Measurements from ENCODE around the gene TOMM20. TPM values are rescaled to one million over a fixed set of nuclear protein-coding genes. Genes with fewer than 3 reads are reported as not detected.

TOMM20 gene
- total RNA-seq, 1 experiment from 2014 or later: 197 TPM

GRCh38 chr1:235102259-235102582, 26.4 kb downstream of the TOMM20 start:
- H3K23ac ChIP-seq (ENCODE audit: insufficient read length, low read depth, low read length): no peak overlapping the region
- no peak overlapping the region for H4K8ac ChIP-seq (replicated peaks; ENCODE audit: insufficient read length, low read depth, low read length)
- H3K4me1 Mint-ChIP-seq: peaks cover 23 to 26% of the 10 kb centered on the region in 2 experiments
- H2BK5ac ChIP-seq (ENCODE audit: insufficient read length, low read length): no peak overlapping the region
- no peak overlapping the region for H2AFZ ChIP-seq (ENCODE audit: low read length)
- H2AK5ac ChIP-seq (ENCODE audit: insufficient read length, low read length): no peak overlapping the region
- no peak overlapping the region for H3K4me3 Mint-ChIP-seq
- no peak overlapping the region for H2BK120ac ChIP-seq (ENCODE audit: low read depth, low read length, poor library complexity, severe bottlenecking)
- no peaks in the 10 kb centered on the region for H3K27me3 ChIP-seq (ENCODE audit: insufficient read depth, low read length)
- H4K20me1 ChIP-seq (ENCODE audit: control insufficient read depth, insufficient read depth, insufficient read length): no peaks in the 10 kb centered on the region
- H3K4ac ChIP-seq (ENCODE audit: low read depth, low read length): no peak overlapping the region
- H3K27ac ChIP-seq (ENCODE audit: insufficient read length, low read depth, low read length): no peak overlapping the region
- no peak overlapping the region for H3K4me2 ChIP-seq (ENCODE audit: insufficient read depth, insufficient read length, low read length)
- H3K23me2 ChIP-seq (ENCODE audit: insufficient read length, low read depth, low read length, poor library complexity, severe bottlenecking): no peaks in the 10 kb centered on the region
- H3K36me3 Mint-ChIP-seq (ENCODE audit: insufficient read depth in 1 of 3, low read depth in 3 of 3): peaks cover 1 to 3% (median 1%) of the 10 kb centered on the region in 3 experiments; a peak in 5 of 7 replicates
- H3K27ac Mint-ChIP-seq: no peak overlapping the region
- H2BK12ac ChIP-seq (ENCODE audit: insufficient read length, low read depth, low read length): no peak overlapping the region
- no peak overlapping the region for H4K5ac ChIP-seq (ENCODE audit: insufficient read length, low read depth, low read length)
- no peak overlapping the region for H2BK15ac ChIP-seq (ENCODE audit: low read depth, low read length)
- H3K4me1 ChIP-seq (ENCODE audit: insufficient read depth, low read length): no peaks in the 10 kb centered on the region
- TF ChIP-seq, protein P1, sequence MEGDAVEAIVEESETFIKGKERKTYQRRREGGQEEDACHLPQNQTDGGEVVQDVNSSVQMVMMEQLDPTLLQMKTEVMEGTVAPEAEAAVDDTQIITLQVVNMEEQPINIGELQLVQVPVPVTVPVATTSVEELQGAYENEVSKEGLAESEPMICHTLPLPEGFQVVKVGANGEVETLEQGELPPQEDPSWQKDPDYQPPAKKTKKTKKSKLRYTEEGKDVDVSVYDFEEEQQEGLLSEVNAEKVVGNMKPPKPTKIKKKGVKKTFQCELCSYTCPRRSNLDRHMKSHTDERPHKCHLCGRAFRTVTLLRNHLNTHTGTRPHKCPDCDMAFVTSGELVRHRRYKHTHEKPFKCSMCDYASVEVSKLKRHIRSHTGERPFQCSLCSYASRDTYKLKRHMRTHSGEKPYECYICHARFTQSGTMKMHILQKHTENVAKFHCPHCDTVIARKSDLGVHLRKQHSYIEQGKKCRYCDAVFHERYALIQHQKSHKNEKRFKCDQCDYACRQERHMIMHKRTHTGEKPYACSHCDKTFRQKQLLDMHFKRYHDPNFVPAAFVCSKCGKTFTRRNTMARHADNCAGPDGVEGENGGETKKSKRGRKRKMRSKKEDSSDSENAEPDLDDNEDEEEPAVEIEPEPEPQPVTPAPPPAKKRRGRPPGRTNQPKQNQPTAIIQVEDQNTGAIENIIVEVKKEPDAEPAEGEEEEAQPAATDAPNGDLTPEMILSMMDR (conservative IDR thresholded peaks at IDR 0.05): no peak
- no peaks in the 10 kb centered on the region for H3K79me2 ChIP-seq (ENCODE audit: insufficient read depth, low read length)
- H4K91ac ChIP-seq (ENCODE audit: insufficient read length, low read depth, low read length): no peak overlapping the region
- H3K9me3 Mint-ChIP-seq: peaks cover 0 to 2% of the 10 kb centered on the region in 2 experiments; a peak in 1 of 5 replicates
- no peaks in the 10 kb centered on the region for H3K9me3 ChIP-seq (ENCODE audit: control insufficient read depth, low read depth, low read length)
- no peak overlapping the region for H3K14ac ChIP-seq (ENCODE audit: insufficient read depth, low read length)
- WGBS (ENCODE audit: extremely low coverage, insufficient read length, low lambda C conversion rate): no CpG with 5 or more reads among the region's 3 CpGs
- no peak for DNase-seq
- H3T11ph ChIP-seq (ENCODE audit: low read length): no peak overlapping the region
- peaks cover 7% of the 10 kb centered on the region for H3K27me3 Mint-ChIP-seq (ENCODE audit: low read depth)
- no peak overlapping the region for H3K9ac ChIP-seq (ENCODE audit: extremely low read depth, insufficient read length, low read length)
- H3K18ac ChIP-seq (ENCODE audit: insufficient read length, low read depth, low read length): no peak overlapping the region
- H3K79me1 ChIP-seq (ENCODE audit: insufficient read depth, low read depth, low read length, poor library complexity, severe bottlenecking): no peaks in the 10 kb centered on the region
- no peak overlapping the region for H3K56ac ChIP-seq (ENCODE audit: insufficient read length, low read depth, low read length)
- no peak overlapping the region for H2BK20ac ChIP-seq (ENCODE audit: low read depth, low read length, poor library complexity, severe bottlenecking)

Measured in H9 (cell line).